GM23248 (cell line): ENCODE data around the gene ANO10.

ENCODE experiments used
- EZH2 ChIP-seq: fragments of 200-600 bp; sonication (generic); IDR thresholded peaks from 2 replicates; pipeline ENCODE4 v1.6.1; 2018; ENCODE audit warnings: antibody characterized with exemption, mild to moderate bottlenecking; ENCODE audit not compliant: insufficient read depth, poor library complexity, severe bottlenecking
- EZH2phosphoT487 ChIP-seq: fragments of 200-600 bp; sonication (generic); IDR thresholded peaks from 2 replicates; pipeline ENCODE4 v1.6.1; 2018; ENCODE audit warnings: antibody characterized with exemption, moderate library complexity, mild to moderate bottlenecking, low read depth; ENCODE audit not compliant: insufficient read depth

DNA sequence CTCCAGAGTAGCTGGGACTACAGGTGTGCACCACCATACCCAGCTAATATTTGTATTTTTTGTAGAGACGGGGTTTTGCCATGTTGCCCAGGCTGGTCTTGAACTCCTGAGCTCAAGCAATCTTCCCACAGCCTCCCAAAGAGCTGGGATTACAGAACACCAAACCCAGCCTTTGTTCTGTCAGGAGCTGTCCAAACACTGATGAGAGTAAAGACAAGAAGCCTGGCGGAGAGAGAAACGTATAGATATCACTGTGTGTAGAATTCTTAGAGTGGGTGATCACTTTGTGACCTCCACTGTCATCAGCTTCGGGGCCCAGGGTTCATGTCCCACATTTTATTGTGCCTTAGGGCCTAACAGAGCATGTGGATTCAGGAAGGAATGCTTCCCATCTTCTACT, 176.0 kb downstream of the ANO10 start:
- TF ChIP-seq EZH2: no peak
- TF ChIP-seq EZH2phosphoT487: no peak
